ENCODE measurements around the gene RFXANK. TPM values are rescaled to one million over a fixed set of nuclear protein-coding genes. Genes with fewer than 3 reads are reported as not detected.
"Not testable (repeated sequence)": the region's sequence is repeated elsewhere in the genome, so short reads cannot be mapped to it uniquely, and the experiment has no call there.

Gene RFXANK
- 50.6 TPM for total RNA-seq

- DNase-seq (ENCODE audit: low spot score): peak; percentile 99
These were observed at the start of gene RFXANK, which contains the start of gene BORCS8 for GRCh38 chr19:19192078-19192882. RFXANK (plus strand) TSS chr19:19192258; CDS start chr19:19193947, 1,689 bp downstream. BORCS8 (minus strand) TSS chr19:19192152; CDS start chr19:19192117, 35 bp downstream.

GRCh38 chr19:19142347-19142746 lies 49.7 kb upstream of the RFXANK start:
- no peak for DNase-seq (ENCODE audit: low spot score)

- no peak for DNase-seq (ENCODE audit: low spot score)
These were observed 46.8 kb upstream of the RFXANK start for GRCh38 chr19:19145281-19145680.

- peak; percentile 88 for DNase-seq (ENCODE audit: low spot score)
These were observed 46.1 kb upstream of the RFXANK start for GRCh38 chr19:19145684-19146608.

GRCh38 chr19:19146865-19147264 lies 45.2 kb upstream of the RFXANK start:
- no peak for DNase-seq (ENCODE audit: low spot score)

GRCh38 chr19:19147344-19147743 lies 44.7 kb upstream of the RFXANK start:
- no peak for DNase-seq (ENCODE audit: low spot score)

GRCh38 chr19:19148504-19148903 lies 43.6 kb upstream of the RFXANK start:
- DNase-seq (ENCODE audit: low spot score): not testable (repeated sequence)

GRCh38 chr19:19149435-19149834 lies 42.6 kb upstream of the RFXANK start:
- no peak for DNase-seq (ENCODE audit: low spot score)

- DNase-seq (ENCODE audit: low spot score): no peak
These were observed 40.6 kb upstream of the RFXANK start for GRCh38 chr19:19151418-19151817.

GRCh38 chr19:19152668-19153384 lies 39.2 kb upstream of the RFXANK start:
- no peak for DNase-seq (ENCODE audit: low spot score)

- DNase-seq (ENCODE audit: low spot score): no peak
These were observed 37.1 kb upstream of the RFXANK start for GRCh38 chr19:19154768-19155494.

GRCh38 chr19:19155495-19156219 lies 36.4 kb upstream of the RFXANK start:
- no peak for DNase-seq (ENCODE audit: low spot score)

GRCh38 chr19:19157808-19158207 lies 34.2 kb upstream of the RFXANK start:
- no peak for DNase-seq (ENCODE audit: low spot score)

- DNase-seq (ENCODE audit: low spot score): no peak
These were observed 32.5 kb upstream of the RFXANK start for GRCh38 chr19:19159534-19159933.

- no peak for DNase-seq (ENCODE audit: low spot score)
These were observed 31.5 kb upstream of the RFXANK start for GRCh38 chr19:19160461-19161035.

GRCh38 chr19:19162495-19162894 lies 29.6 kb upstream of the RFXANK start:
- no peak for DNase-seq (ENCODE audit: low spot score)

GRCh38 chr19:19165396-19165795 lies 26.7 kb upstream of the RFXANK start:
- no peak for DNase-seq (ENCODE audit: low spot score)

GRCh38 chr19:19167612-19168011 lies 24.4 kb upstream of the RFXANK start:
- no peak for DNase-seq (ENCODE audit: low spot score)

- no peak for DNase-seq (ENCODE audit: low spot score)
These were observed 22.6 kb upstream of the RFXANK start for GRCh38 chr19:19169236-19170052.
